ENCODE measurements around the gene GHR.

GHR gene

DNA sequence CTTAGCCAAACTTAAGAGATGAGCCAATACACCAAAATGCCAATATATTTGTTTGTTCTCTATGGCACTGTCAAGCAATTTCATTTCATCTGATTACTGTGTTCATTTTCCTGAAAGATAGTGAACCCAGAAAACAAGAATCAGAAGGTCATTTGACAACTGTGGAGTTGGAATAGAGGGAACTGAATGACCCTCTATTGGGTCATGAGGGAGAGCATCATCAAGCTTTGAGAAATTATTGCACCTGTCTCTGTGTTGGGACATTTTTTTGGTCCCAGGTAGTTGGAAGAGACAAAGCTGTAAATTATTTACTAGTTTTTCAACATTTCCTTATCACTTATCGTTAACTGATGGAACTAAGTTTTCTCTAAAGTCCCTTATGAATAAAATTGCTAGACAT is 129.4 kb downstream of the GHR start:
- no peak for TF ChIP-seq FOXM1 (IDR thresholded peaks at IDR 0.05; ENCODE audit: borderline replicate concordance, low read depth)

DNA sequence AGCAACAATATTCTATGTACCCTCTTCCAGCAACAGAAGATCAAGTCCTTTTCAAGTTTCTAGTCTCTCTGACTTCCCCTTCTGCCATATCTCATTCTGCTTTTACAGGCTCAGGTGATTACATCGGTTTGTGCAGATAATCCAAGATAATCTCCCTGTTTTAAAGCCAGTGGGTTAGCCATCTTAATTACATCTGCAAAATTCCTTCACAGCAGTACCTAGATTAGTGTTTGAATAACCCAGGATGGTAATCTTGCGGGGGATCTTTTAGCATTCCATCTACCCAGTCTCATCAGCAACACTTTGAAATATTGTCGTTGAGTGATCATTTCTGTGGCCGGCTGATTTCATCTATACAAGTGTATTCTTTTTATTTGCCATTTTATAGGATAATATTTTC is 130.2 kb downstream of the GHR start:
- TF ChIP-seq RAD21 (IDR thresholded peaks at IDR 0.05; ENCODE audit: low read depth) (no peak), CEBPB (IDR thresholded peaks at IDR 0.05) (no peak), TAF1 (IDR thresholded peaks at IDR 0.05; ENCODE audit: low read depth) (no peak), CREB1 (IDR thresholded peaks at IDR 0.05; ENCODE audit: low read depth) (no peak), YY1 (IDR thresholded peaks at IDR 0.05; ENCODE audit: low read depth) (no peak), EP300 (IDR thresholded peaks at IDR 0.05; ENCODE audit: borderline replicate concordance) (no peak), ZBTB7A (IDR thresholded peaks at IDR 0.05; ENCODE audit: low read depth) (no peak)
- TF ChIP-seq, protein P1, sequence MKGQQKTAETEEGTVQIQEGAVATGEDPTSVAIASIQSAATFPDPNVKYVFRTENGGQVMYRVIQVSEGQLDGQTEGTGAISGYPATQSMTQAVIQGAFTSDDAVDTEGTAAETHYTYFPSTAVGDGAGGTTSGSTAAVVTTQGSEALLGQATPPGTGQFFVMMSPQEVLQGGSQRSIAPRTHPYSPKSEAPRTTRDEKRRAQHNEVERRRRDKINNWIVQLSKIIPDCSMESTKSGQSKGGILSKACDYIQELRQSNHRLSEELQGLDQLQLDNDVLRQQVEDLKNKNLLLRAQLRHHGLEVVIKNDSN (IDR thresholded peaks at IDR 0.05): no peak

DNA sequence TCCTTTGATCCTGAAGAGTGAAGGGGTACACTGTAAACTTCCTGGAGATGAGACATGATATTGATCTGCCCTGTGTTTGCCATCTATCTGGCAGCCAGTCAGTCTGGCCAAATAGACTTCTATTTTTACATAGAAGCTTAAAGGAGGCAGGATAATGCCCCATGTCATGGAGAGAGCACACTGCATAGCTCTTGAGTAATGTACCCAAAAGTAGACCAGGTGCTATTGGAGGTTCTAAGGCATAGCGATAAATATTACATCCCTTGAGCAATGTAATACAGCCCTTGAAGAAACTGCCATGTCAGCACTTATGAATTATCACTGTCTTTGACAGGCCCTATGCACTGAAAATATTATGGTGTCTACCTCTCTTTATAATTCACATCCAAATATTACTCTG is 131.8 kb downstream of the GHR start:
- TF ChIP-seq, protein P2, sequence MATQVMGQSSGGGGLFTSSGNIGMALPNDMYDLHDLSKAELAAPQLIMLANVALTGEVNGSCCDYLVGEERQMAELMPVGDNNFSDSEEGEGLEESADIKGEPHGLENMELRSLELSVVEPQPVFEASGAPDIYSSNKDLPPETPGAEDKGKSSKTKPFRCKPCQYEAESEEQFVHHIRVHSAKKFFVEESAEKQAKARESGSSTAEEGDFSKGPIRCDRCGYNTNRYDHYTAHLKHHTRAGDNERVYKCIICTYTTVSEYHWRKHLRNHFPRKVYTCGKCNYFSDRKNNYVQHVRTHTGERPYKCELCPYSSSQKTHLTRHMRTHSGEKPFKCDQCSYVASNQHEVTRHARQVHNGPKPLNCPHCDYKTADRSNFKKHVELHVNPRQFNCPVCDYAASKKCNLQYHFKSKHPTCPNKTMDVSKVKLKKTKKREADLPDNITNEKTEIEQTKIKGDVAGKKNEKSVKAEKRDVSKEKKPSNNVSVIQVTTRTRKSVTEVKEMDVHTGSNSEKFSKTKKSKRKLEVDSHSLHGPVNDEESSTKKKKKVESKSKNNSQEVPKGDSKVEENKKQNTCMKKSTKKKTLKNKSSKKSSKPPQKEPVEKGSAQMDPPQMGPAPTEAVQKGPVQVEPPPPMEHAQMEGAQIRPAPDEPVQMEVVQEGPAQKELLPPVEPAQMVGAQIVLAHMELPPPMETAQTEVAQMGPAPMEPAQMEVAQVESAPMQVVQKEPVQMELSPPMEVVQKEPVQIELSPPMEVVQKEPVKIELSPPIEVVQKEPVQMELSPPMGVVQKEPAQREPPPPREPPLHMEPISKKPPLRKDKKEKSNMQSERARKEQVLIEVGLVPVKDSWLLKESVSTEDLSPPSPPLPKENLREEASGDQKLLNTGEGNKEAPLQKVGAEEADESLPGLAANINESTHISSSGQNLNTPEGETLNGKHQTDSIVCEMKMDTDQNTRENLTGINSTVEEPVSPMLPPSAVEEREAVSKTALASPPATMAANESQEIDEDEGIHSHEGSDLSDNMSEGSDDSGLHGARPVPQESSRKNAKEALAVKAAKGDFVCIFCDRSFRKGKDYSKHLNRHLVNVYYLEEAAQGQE (IDR thresholded peaks at IDR 0.05; ENCODE audit: low read depth): no peak
- TF ChIP-seq, protein P1 (IDR thresholded peaks at IDR 0.05): no peak
- no peak for TF ChIP-seq TCF12 (IDR thresholded peaks at IDR 0.05; ENCODE audit: low read depth)
- TF ChIP-seq RAD21 (IDR thresholded peaks at IDR 0.05; ENCODE audit: low read depth): no peak
- TF ChIP-seq EGR1 (IDR thresholded peaks at IDR 0.05): no peak
- TF ChIP-seq CREB1 (IDR thresholded peaks at IDR 0.05; ENCODE audit: low read depth): no peak
- no peak for TF ChIP-seq ZBTB7A (IDR thresholded peaks at IDR 0.05; ENCODE audit: low read depth)
- TF ChIP-seq NFIC (IDR thresholded peaks at IDR 0.05): no peak
- TF ChIP-seq TEAD4 (IDR thresholded peaks at IDR 0.05): no peak
- TF ChIP-seq TAF1 (IDR thresholded peaks at IDR 0.05; ENCODE audit: low read depth): no peak
- TF ChIP-seq CEBPB (IDR thresholded peaks at IDR 0.05): no peak

DNA sequence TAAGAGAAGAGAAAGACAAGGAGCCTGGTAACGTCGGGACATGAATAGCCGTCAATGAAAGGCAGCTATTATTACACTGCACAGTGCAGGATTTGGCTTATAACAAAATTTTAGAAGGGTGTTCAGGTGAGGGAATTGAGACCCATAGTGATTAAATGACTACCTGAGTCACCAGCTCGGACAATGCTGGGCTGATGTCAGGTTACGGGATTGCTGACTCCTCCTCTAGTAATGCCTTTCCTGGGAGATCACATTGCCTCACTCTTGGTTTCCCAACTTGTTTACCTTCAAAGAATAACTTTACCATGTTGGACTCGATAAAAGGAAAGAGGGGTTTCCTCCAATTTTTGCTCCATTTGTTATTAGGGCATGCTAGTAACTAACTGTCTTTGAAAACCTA is 132.6 kb downstream of the GHR start:
- TF ChIP-seq EP300 (IDR thresholded peaks at IDR 0.05; ENCODE audit: borderline replicate concordance) (no peak), TEAD4 (IDR thresholded peaks at IDR 0.05) (no peak), ZBTB7A (IDR thresholded peaks at IDR 0.05; ENCODE audit: low read depth) (no peak), FOXM1 (IDR thresholded peaks at IDR 0.05; ENCODE audit: borderline replicate concordance, low read depth) (no peak)
- TF ChIP-seq, protein P2 (IDR thresholded peaks at IDR 0.05; ENCODE audit: low read depth): no peak

DNA sequence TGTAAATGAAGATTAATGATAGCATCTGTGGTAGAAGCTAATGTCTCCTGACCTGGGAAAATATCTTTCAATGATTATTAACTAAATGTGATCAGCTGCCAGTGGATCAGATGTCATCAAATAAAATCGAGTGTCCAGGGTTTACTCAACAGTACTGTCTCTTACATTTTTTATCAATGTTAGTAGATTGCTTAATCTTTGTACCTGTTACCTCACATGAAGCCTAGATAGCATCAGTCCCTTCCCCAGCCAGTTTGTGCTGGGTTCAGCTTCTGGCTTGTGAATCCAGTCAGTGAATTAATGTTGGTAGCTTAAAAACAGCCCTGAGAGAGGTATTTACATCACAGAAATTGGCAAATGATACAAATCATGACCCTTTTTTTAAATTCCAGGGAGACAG is 134.4 kb downstream of the GHR start:
- TF ChIP-seq, protein P3, sequence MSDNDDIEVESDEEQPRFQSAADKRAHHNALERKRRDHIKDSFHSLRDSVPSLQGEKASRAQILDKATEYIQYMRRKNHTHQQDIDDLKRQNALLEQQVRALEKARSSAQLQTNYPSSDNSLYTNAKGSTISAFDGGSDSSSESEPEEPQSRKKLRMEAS (IDR thresholded peaks at IDR 0.05): no peak
- TF ChIP-seq NFIC (IDR thresholded peaks at IDR 0.05) (no peak), TCF12 (IDR thresholded peaks at IDR 0.05; ENCODE audit: low read depth) (no peak), TAF1 (IDR thresholded peaks at IDR 0.05; ENCODE audit: low read depth) (no peak), EGR1 (IDR thresholded peaks at IDR 0.05) (no peak), FOXM1 (IDR thresholded peaks at IDR 0.05; ENCODE audit: borderline replicate concordance, low read depth) (no peak), EP300 (IDR thresholded peaks at IDR 0.05; ENCODE audit: borderline replicate concordance) (no peak), YY1 (IDR thresholded peaks at IDR 0.05; ENCODE audit: low read depth) (no peak), CREB1 (IDR thresholded peaks at IDR 0.05; ENCODE audit: low read depth) (no peak), ZBTB7A (IDR thresholded peaks at IDR 0.05; ENCODE audit: low read depth) (no peak), RAD21 (IDR thresholded peaks at IDR 0.05; ENCODE audit: low read depth) (no peak)
- TF ChIP-seq, protein P2 (IDR thresholded peaks at IDR 0.05; ENCODE audit: low read depth): no peak
- TF ChIP-seq, protein P1 (IDR thresholded peaks at IDR 0.05): no peak
